SK-N-SH treated with all-trans-retinoic acid at 6 μM for 48 hours (cell line): ENCODE data around the gene KLK1.

Source experiments
- ARNTL ChIP-seq: fragments of 450-650 bp; formaldehyde crosslinking; IDR thresholded peaks from 2 replicates; pipeline ENCODE4 v1.5.0; 2020; ENCODE audit warnings: low read depth, mild to moderate bottlenecking, moderate library complexity, borderline replicate concordance
- OSR1 ChIP-seq: fragments of 250-450 bp; sonication (Bioruptor Pico); IDR thresholded peaks from 2 replicates; pipeline ENCODE4 v1.8.0; 2022; ENCODE audit warnings: moderate library complexity, mild to moderate bottlenecking, inconsistent platforms
- RARB ChIP-seq: fragments of 250-450 bp; sonication (Bioruptor Pico); IDR thresholded peaks from 2 replicates; pipeline ENCODE4 v1.8.0; 2021; ENCODE audit warnings: mild to moderate bottlenecking, moderate library complexity
- SNAI2 ChIP-seq: fragments of 250-450 bp; sonication (Bioruptor Pico); IDR thresholded peaks from 2 replicates; pipeline ENCODE4 v1.5.0; 2020; ENCODE audit warnings: mild to moderate bottlenecking, moderate library complexity
- ZC3H10 ChIP-seq: fragments of 250-450 bp; sonication (Bioruptor Pico); IDR thresholded peaks from 2 replicates; pipeline ENCODE4 v1.5.1; 2021; ENCODE audit warnings: mild to moderate bottlenecking, moderate library complexity
- ZFP3 ChIP-seq: fragments of 250-450 bp; sonication (Bioruptor Pico); IDR thresholded peaks from 2 replicates; pipeline ENCODE4 v1.5.0; 2020; ENCODE audit warnings: mild to moderate bottlenecking, moderate library complexity
- ZFP30 ChIP-seq: fragments of 450-650 bp; formaldehyde crosslinking; IDR thresholded peaks from 2 replicates; pipeline ENCODE4 v1.5.0; 2022; ENCODE audit warnings: mild to moderate bottlenecking, moderate library complexity
- ZNF70 ChIP-seq: fragments of 450-650 bp; formaldehyde crosslinking; IDR thresholded peaks from 2 replicates; pipeline ENCODE4 v1.5.0; 2020; ENCODE audit warnings: mild to moderate bottlenecking, moderate library complexity
- TF ChIP-seq, protein P1 (sequence below): fragments of 250-450 bp; sonication (Bioruptor Pico); IDR thresholded peaks from 2 replicates; pipeline ENCODE4 v1.8.0; 2020; ENCODE audit warnings: mild to moderate bottlenecking, moderate library complexity, borderline replicate concordance

DNA sequence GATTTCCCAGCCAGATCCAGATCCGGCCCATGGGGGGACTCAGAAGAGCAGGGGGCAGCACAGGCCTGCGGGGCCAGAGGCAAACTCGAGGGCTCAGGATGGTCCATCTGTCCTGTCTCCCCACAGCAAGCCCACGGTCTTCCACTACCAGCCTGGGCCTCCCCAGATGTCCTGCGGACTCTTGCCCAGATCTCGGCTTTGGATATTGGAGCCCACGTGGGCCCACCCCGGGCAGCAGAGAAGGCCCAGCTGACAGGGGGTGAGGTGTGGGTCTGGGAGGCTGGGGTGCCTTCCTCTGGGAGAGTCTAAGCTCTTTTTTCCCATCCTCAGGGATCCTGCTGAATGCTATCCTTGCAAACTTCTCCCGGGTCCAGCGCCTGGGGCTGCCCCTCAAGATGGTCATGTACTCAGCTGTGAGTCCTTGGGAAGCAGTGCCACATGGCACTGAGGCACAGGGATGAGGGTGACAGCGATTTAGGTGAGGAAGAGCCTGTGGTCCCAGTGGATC, 30.0 kb downstream of the KLK1 start:
- TF ChIP-seq, protein P1, sequence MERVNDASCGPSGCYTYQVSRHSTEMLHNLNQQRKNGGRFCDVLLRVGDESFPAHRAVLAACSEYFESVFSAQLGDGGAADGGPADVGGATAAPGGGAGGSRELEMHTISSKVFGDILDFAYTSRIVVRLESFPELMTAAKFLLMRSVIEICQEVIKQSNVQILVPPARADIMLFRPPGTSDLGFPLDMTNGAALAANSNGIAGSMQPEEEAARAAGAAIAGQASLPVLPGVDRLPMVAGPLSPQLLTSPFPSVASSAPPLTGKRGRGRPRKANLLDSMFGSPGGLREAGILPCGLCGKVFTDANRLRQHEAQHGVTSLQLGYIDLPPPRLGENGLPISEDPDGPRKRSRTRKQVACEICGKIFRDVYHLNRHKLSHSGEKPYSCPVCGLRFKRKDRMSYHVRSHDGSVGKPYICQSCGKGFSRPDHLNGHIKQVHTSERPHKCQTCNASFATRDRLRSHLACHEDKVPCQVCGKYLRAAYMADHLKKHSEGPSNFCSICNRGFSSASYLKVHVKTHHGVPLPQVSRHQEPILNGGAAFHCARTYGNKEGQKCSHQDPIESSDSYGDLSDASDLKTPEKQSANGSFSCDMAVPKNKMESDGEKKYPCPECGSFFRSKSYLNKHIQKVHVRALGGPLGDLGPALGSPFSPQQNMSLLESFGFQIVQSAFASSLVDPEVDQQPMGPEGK (CRISPR knock-in tag), result no peak
- TF ChIP-seq SNAI2 (CRISPR knock-in tag), result no peak
- no peak for TF ChIP-seq ZC3H10 (CRISPR knock-in tag)
- no peak for TF ChIP-seq ARNTL (CRISPR knock-in tag)
- no peak for TF ChIP-seq ZFP3 (CRISPR knock-in tag)
- TF ChIP-seq OSR1, result no peak
- TF ChIP-seq ZNF70 (CRISPR knock-in tag), result no peak
- no peak for TF ChIP-seq RARB (CRISPR knock-in tag)
- TF ChIP-seq ZFP30 (CRISPR knock-in tag), result no peak
